ENCODE measurements around the gene SPATA19.

The SPATA19 gene

DNA sequence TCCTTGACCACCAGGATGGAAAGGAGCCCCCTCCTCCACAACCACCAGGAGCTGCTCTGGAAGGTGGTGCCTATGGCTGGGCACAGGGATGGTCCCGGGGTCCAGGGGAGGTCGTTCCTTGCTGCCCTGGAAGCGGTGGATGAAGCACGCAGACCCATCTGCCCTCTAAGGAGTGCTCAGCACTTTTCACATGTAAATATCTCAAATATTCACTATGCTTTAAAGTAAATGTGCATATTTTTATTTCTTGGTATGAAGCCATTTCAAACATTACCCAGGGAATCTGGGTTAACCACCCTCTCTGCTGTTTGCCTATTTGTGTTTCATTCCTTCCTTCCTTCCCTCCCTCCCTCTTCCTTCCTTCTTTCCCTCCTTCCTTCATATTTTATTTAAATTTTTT is 21.7 kb downstream of the SPATA19 start:
- Histone ChIP-seq H3K4me1 (ENCODE audit: control insufficient read depth, insufficient read depth, low read length) (no peaks in the 10 kb centered on the region), H3K4me3 (ENCODE audit: low read length) (no peak overlapping the region), H3K9ac (ENCODE audit: low read length) (no peak overlapping the region), H3K27me3 (ENCODE audit: control insufficient read depth, insufficient read depth, low read length) (peaks cover 3% of the 10 kb centered on the region), H3K36me3 (ENCODE audit: control insufficient read depth, insufficient read depth, low read length) (no peaks in the 10 kb centered on the region), H3K9me3 (ENCODE audit: control insufficient read depth, low read length) (no peaks in the 10 kb centered on the region)

DNA sequence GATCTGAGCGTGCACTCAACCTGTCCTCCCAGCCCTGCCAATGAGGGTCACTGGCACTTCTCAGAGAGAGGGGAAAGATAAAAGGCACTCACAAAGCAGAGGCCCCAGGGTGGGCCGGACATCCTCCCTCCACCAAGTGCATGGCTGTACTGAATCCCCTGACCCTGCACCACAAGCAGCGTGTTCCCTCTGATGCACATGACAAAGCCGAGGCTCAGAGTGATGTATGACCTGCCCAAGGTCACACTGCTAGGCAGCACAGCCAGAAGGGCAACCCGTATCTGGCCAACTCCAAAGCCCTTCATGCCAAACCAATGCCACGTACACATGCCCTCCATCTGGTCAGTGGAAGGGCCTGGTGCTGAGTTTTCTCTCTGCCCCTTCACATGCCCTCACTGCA is 22.1 kb downstream of the SPATA19 start:
- H3K9me3 ChIP-seq (ENCODE audit: control insufficient read depth, low read length) = no peaks in the 10 kb centered on the region
- no peak overlapping the region for H3K9ac ChIP-seq (ENCODE audit: low read length)
- H3K36me3 ChIP-seq (ENCODE audit: control insufficient read depth, insufficient read depth, low read length) = no peaks in the 10 kb centered on the region
- H3K4me3 ChIP-seq (ENCODE audit: low read length) = no peak overlapping the region
- peaks cover 1% of the 10 kb centered on the region for H3K27me3 ChIP-seq (ENCODE audit: control insufficient read depth, insufficient read depth, low read length)
- H3K4me1 ChIP-seq (ENCODE audit: control insufficient read depth, insufficient read depth, low read length) = no peaks in the 10 kb centered on the region

GRCh38 chr11:133821776-133822175 is 23.5 kb downstream of the SPATA19 start:
- H3K9me3 ChIP-seq (ENCODE audit: control insufficient read depth, low read length) = no peaks in the 10 kb centered on the region
- H3K36me3 ChIP-seq (ENCODE audit: control insufficient read depth, insufficient read depth, low read length) = no peaks in the 10 kb centered on the region
- H3K4me3 ChIP-seq (ENCODE audit: low read length) = no peak overlapping the region
- no peaks in the 10 kb centered on the region for H3K4me1 ChIP-seq (ENCODE audit: control insufficient read depth, insufficient read depth, low read length)
- H3K9ac ChIP-seq (ENCODE audit: low read length) = no peak overlapping the region
- no peaks in the 10 kb centered on the region for H3K27me3 ChIP-seq (ENCODE audit: control insufficient read depth, insufficient read depth, low read length)

DNA sequence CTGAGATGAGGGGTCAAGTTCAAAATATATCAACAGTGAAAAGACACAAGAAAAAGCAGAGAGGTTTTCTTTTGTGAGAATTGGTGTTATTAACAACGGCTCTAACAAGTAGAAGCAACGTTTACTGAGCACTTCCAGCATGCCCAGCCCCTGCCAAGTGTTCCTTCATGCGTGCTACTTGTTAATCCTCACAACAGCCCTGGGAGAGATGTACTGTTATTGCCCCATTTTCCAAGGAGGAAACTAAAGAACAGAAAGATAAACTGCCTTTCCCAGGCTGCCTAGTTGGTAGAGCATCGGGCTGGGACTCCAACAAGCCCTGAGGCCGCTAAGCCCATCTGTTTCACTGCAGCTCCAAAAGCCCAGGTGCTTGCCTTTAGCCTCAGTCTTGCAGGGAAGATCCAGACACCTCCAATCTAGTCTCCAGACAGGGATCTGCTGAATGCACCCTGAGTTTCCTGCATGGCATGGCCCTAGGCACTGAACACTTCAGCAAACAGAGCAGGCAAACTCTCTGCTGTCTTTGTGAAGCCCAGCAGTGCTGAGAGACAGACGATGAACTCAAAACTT is 25.5 kb downstream of the SPATA19 start:
- no peaks in the 10 kb centered on the region for H3K9me3 ChIP-seq (ENCODE audit: control insufficient read depth, low read length)
- H3K36me3 ChIP-seq (ENCODE audit: control insufficient read depth, insufficient read depth, low read length) = no peaks in the 10 kb centered on the region
- no peak overlapping the region for H3K4me3 ChIP-seq (ENCODE audit: low read length)
- no peaks in the 10 kb centered on the region for H3K4me1 ChIP-seq (ENCODE audit: control insufficient read depth, insufficient read depth, low read length)
- H3K9ac ChIP-seq (ENCODE audit: low read length) = no peak overlapping the region
- H3K27me3 ChIP-seq (ENCODE audit: control insufficient read depth, insufficient read depth, low read length) = no peaks in the 10 kb centered on the region

DNA sequence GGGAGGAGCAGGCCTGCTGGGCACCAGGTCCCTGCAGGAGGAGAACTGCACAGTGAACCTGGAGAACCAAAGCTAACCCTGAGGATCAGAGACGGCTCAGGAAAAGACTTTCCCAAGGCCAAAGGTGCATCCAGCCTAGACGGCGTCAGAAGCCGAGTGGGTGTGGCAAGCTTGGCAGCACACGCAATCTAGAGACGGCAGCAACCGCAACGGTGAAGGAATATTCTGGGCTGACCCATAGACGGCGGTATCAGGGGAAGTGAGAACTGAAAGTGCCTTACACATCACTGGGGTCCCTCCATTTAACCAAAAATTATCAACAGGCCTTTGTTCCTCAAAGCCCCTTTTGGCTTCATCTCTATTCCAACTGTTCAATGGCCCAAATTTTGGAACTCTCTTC is 26.2 kb downstream of the SPATA19 start:
- H3K4me3 ChIP-seq (ENCODE audit: low read length) = no peak overlapping the region
- no peaks in the 10 kb centered on the region for H3K4me1 ChIP-seq (ENCODE audit: control insufficient read depth, insufficient read depth, low read length)
- no peaks in the 10 kb centered on the region for H3K27me3 ChIP-seq (ENCODE audit: control insufficient read depth, insufficient read depth, low read length)
- H3K9me3 ChIP-seq (ENCODE audit: control insufficient read depth, low read length) = no peaks in the 10 kb centered on the region
- H3K9ac ChIP-seq (ENCODE audit: low read length) = no peak overlapping the region
- no peaks in the 10 kb centered on the region for H3K36me3 ChIP-seq (ENCODE audit: control insufficient read depth, insufficient read depth, low read length)

GRCh38 chr11:133818302-133818701 is 27.0 kb downstream of the SPATA19 start:
- Histone ChIP-seq H3K36me3 (ENCODE audit: control insufficient read depth, insufficient read depth, low read length) (no peaks in the 10 kb centered on the region), H3K4me1 (ENCODE audit: control insufficient read depth, insufficient read depth, low read length) (no peaks in the 10 kb centered on the region), H3K4me3 (ENCODE audit: low read length) (no peak overlapping the region), H3K27me3 (ENCODE audit: control insufficient read depth, insufficient read depth, low read length) (no peaks in the 10 kb centered on the region), H3K9ac (ENCODE audit: low read length) (no peak overlapping the region), H3K9me3 (ENCODE audit: control insufficient read depth, low read length) (no peaks in the 10 kb centered on the region)

GRCh38 chr11:133817449-133817848 is 27.9 kb downstream of the SPATA19 start:
- H3K4me1 ChIP-seq (ENCODE audit: control insufficient read depth, insufficient read depth, low read length) = no peaks in the 10 kb centered on the region
- no peaks in the 10 kb centered on the region for H3K27me3 ChIP-seq (ENCODE audit: control insufficient read depth, insufficient read depth, low read length)
- H3K36me3 ChIP-seq (ENCODE audit: control insufficient read depth, insufficient read depth, low read length) = no peaks in the 10 kb centered on the region
- H3K4me3 ChIP-seq (ENCODE audit: low read length) = no peak overlapping the region
- H3K9me3 ChIP-seq (ENCODE audit: control insufficient read depth, low read length) = no peaks in the 10 kb centered on the region
- no peak overlapping the region for H3K9ac ChIP-seq (ENCODE audit: low read length)

- no peaks in the 10 kb centered on the region for H3K4me1 ChIP-seq (ENCODE audit: control insufficient read depth, insufficient read depth, low read length)
Observed at GRCh38 chr11:133816146-133816870, 29.0 kb downstream of the SPATA19 start.

DNA sequence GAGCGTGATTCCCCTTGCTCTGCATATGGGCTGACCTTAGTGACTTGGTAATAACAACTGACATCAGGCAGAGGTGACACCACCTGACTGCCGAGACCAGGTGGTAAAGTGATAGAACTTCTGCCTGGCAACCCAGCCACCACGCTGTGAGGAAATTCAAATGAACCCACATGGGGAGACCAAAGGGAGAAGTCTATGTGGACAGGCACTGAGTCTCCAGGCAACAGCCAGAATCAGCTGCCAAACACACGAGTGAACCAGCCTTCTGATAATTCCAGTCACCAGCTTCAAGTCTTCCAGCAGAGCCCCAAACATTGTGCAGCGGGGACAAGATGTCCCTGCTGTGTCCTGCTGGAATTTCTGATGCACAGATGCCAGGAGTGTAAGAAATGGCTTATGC is 29.7 kb downstream of the SPATA19 start:
- no peaks in the 10 kb centered on the region for H3K9me3 ChIP-seq (ENCODE audit: control insufficient read depth, low read length)
- H3K9ac ChIP-seq (ENCODE audit: low read length) = no peak overlapping the region
- no peaks in the 10 kb centered on the region for H3K36me3 ChIP-seq (ENCODE audit: control insufficient read depth, insufficient read depth, low read length)
- no peak overlapping the region for H3K4me3 ChIP-seq (ENCODE audit: low read length)
- no peaks in the 10 kb centered on the region for H3K4me1 ChIP-seq (ENCODE audit: control insufficient read depth, insufficient read depth, low read length)
- H3K27me3 ChIP-seq (ENCODE audit: control insufficient read depth, insufficient read depth, low read length) = no peaks in the 10 kb centered on the region

More at GRCh38 chr11:133816146-133816870, 29.0 kb downstream of the SPATA19 start:
- Histone ChIP-seq H3K36me3 (ENCODE audit: control insufficient read depth, insufficient read depth, low read length) (no peaks in the 10 kb centered on the region), H3K9ac (ENCODE audit: low read length) (no peak overlapping the region), H3K4me3 (ENCODE audit: low read length) (no peak overlapping the region), H3K9me3 (ENCODE audit: control insufficient read depth, low read length) (no peaks in the 10 kb centered on the region), H3K27me3 (ENCODE audit: control insufficient read depth, insufficient read depth, low read length) (no peaks in the 10 kb centered on the region)

- Histone ChIP-seq H3K9ac (ENCODE audit: low read length) (no peak overlapping the region), H3K36me3 (ENCODE audit: control insufficient read depth, insufficient read depth, low read length) (no peaks in the 10 kb centered on the region), H3K4me3 (ENCODE audit: low read length) (no peak overlapping the region), H3K27me3 (ENCODE audit: control insufficient read depth, insufficient read depth, low read length) (peaks cover 7% of the 10 kb centered on the region), H3K9me3 (ENCODE audit: control insufficient read depth, low read length) (no peaks in the 10 kb centered on the region), H3K4me1 (ENCODE audit: control insufficient read depth, insufficient read depth, low read length) (no peaks in the 10 kb centered on the region)
Observed at GRCh38 chr11:133814588-133815100, 30.7 kb downstream of the SPATA19 start.

DNA sequence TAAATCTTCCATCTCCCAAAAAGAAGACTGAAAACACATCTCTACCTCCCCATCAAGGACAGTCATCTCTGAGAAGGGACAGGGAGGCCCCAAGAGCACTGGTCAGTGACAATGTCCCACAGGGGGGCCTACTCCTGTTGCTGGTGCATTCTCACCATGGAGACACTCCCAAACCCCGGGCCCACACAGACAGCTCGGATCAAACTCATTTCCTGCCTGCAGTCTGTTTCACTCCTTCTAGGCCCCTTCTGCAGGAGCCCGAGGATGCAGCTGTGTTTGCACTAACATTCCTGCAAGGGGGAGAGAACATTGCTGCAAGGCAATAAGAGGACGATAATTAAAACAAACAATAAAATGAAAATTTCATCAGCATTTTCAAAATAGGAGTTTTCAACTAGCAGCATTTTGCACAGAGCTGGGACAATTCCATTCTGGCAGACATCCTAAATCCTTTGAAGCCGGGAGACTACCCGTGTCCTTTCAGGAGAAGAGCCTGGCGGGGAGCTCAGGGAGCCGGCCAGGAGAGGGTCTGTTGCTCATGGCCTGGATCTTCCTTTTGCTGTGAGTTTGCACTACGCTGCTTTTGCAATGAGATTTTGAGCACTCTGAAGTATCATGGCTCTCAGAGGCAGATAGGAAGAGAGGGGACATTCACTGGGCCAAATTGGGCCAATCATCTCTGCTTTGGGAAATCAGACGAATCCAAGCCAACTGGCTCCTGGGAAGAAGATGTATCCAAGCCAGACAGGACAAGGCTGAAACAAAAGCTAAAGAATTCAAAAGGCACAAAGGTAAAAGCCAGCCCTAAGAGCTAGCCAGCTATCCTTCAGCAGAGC is 33.2 kb downstream of the SPATA19 start:
- no peaks in the 10 kb centered on the region for H3K4me1 ChIP-seq (ENCODE audit: control insufficient read depth, insufficient read depth, low read length)
- H3K9ac ChIP-seq (ENCODE audit: low read length) = no peak overlapping the region
- H3K9me3 ChIP-seq (ENCODE audit: control insufficient read depth, low read length) = no peaks in the 10 kb centered on the region
- H3K4me3 ChIP-seq (ENCODE audit: low read length) = no peak overlapping the region
- H3K27me3 ChIP-seq (ENCODE audit: control insufficient read depth, insufficient read depth, low read length) = peaks cover 14% of the 10 kb centered on the region
- H3K36me3 ChIP-seq (ENCODE audit: control insufficient read depth, insufficient read depth, low read length) = no peaks in the 10 kb centered on the region

GRCh38 chr11:133810766-133811165 is 34.5 kb downstream of the SPATA19 start:
- Histone ChIP-seq H3K4me3 (ENCODE audit: low read length) (no peak overlapping the region), H3K27me3 (ENCODE audit: control insufficient read depth, insufficient read depth, low read length) (peaks cover 14% of the 10 kb centered on the region), H3K9me3 (ENCODE audit: control insufficient read depth, low read length) (no peaks in the 10 kb centered on the region), H3K4me1 (ENCODE audit: control insufficient read depth, insufficient read depth, low read length) (no peaks in the 10 kb centered on the region), H3K36me3 (ENCODE audit: control insufficient read depth, insufficient read depth, low read length) (no peaks in the 10 kb centered on the region), H3K9ac (ENCODE audit: low read length) (no peak overlapping the region)
